DLD1 (cell line): ENCODE data around the gene DLX5.

Experiments
- in situ Hi-C: cut with HindIII; loops from 2 replicates; pipeline ENCODE4 v1.10.0; 2017; ENCODE audit warnings: low sequenced_read_pairs

Gene DLX5

DNA sequence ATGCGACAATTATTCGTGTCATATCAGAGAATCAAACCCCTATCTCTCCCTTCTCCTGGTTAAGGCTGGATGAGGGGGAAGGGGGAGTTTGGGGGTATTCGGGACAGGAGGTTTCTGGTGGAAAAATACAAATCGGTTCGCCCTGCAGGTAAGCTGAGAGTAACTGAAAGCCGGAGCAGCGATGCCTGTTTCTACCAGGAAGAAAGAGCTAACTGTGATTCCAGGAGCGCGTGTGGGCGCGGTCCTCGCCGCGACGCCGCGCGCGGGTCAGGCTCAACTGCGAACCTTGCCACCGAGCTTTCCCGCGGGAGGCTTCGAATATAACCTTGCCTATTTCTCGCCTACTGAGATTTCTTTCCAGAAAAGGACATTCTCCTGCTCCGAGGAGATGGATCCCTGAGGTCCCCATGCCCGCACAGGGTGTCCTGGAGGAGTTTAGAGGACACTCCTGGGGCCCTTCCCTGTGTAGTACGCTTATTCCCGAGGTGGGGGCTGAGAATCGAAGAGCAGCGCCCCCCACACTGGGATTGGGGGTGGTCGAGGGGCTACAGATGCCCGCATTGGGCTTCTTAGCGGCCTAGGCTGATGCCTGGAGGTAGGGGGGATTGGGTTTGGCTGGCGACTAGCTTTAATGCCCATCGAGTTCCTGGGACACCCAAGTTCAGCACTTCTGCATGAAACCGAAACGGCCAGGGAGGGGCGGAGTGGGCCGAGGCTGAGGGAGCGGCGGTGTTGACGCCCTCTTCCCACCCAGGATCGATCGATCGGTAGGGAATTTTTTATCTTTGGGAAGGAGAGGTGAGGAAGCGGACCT, 32.2 kb downstream of the DLX5 start:
- in situ Hi-C loops = no loop called here

DNA sequence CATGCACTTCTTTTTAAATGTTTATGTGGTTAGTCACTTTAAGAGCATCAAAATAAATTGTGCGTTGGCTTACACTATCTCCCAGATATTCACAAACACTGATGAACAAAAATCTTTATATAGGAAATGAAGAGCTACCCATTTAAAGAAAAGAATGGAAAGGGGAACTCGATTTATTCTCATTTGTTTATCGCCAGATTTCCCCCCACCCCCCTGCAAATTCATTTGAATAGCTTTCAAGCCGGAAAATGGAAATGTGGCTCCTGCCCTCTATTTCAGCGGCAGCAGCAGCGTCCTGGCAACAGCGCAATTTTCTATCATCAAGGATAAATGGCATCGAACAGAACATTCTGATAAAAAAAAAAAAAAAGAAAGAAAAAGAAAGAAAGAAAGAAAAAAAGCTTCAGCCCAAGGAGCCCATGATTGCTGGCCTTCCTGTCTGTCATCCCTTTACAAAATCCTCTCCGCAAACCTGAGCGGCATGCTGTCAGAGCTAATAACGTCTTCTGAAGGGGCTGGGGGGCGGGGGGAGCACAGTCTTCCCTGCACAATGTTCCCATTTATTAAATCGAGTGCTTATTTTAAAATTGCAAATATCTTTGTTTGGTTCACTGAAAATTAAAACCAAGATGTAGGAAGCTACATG, 33.0 kb downstream of the DLX5 start:
- in situ Hi-C loops = no loop called here

DNA sequence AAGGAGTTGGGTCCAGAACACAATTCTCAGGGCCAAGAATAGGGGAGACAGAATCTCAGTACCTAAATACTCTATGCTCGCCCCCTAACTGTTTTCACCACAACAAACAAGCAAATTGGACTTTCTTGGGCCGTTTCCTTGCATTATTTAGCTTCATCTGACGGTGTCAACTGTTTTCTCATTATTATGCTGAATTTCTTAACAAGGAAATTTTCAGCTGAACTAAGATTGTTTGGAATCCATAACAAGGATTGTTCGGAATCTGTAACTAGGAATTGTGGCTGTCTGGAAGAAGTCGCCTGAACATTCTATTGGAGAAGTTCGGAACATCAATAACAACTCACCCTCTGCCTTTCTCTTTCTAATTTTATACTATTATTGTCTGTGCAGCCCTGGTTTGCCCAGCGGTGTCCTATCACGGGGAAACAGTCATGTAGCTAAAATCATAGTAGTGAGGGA, 34.7 kb downstream of the DLX5 start:
- in situ Hi-C loops = no loop called here

DNA sequence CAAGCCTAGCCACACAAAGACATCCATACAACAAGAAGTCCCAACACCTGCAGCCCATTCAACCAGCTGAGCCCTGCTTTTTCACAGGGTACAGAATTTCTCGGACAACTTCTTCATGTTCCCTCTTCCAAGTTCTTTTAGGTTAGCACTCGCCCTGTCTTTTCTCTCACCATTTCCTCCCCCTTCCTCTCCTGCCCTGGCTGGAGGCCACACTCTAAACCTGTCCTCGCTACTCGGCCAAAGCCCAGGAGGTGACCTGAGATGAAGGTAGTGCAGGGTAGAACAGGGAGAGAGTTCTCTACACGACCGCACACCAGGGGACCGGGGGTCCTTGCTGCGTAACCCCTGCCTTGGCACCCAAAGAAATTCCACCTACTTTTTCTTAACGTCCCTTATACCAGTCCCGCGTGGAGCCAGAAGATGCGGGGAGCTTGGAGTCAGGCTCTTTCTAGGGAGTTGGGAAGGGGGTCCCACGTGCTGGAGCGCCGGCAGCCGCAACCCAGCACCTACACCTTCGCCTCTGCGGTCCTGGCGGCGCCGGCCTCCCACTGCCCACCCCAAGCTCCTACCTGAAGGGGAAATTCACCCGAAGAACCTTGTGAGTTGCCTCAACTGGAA, 35.3 kb downstream of the DLX5 start:
- in situ Hi-C loops = no loop called here

DNA sequence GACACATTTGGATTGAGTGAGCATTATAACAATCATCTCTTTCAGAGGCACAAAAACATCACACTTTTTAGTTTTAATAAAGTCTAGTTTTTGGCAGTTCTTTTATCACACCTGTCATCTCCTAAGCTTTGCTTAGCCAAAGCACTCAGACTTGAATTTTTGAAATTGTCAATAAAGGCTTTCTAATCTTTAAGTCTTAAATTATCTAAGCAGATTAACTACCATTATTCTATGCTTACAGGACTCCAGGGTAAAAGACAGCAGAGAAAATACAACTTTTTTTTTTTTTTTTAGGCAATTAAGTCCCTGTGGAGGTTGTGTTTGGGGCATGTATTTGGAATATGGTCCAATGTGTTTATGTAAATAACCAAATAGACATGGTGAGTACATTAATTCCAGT, 36.9 kb downstream of the DLX5 start:
- in situ Hi-C loops = no loop called here

DNA sequence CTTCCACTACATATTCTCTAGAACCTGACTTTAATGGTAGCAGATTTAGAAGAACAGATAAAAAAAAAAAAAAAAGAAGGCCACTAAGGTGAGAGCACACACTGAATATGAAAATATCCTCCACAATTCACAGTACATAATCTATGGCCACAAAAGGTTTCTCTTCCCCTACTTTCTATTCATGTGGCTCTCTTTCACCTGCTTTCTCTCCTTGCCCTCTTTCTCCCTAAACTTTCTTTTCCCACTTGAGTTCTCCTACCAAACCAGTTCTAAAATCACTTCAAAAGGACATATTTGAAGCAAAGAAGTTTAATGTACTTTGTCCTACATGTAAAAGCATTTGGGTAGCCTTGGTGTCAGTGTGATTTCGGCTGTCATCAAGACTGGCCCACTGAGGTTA, 37.7 kb downstream of the DLX5 start:
- in situ Hi-C loops = no loop called here

DNA sequence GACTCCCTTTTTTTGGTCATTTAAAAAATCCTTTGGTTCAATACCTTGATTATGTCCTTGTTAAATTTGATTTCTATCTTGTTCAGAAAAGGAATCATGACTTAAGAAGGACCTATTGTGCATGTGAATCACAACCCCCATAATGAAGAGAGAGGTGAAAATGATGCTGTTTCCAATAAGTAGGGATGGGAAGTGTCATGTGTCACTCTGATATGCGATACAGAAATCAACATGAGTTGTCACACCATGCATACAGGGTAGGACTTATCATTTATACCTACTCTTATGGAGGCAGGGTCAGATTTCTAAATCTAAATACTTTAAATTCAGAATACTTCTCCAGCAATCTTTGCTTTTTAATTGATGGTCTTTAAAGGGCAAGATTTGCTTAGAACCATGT, 38.6 kb downstream of the DLX5 start:
- in situ Hi-C loops = no loop called here

DNA sequence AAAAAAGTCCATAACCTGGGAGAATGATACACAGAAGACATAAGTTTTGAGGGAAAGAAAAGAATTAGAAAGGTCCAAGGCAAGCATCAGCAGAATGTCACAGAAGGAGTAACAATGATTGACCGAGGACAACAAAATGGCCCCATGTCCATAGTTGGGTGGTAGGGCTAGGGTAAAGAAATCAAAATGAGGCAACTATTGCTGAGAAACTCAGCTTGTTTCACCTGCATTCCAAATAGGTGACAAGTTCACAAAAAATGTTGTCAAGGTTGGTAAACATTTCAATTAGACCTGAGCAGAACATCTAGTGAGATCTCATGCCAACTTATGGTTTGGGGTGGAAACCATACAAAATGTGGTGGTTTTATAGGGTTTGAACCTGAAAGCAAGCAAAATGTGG, 42.0 kb downstream of the DLX5 start:
- in situ Hi-C loops = no loop called here

DNA sequence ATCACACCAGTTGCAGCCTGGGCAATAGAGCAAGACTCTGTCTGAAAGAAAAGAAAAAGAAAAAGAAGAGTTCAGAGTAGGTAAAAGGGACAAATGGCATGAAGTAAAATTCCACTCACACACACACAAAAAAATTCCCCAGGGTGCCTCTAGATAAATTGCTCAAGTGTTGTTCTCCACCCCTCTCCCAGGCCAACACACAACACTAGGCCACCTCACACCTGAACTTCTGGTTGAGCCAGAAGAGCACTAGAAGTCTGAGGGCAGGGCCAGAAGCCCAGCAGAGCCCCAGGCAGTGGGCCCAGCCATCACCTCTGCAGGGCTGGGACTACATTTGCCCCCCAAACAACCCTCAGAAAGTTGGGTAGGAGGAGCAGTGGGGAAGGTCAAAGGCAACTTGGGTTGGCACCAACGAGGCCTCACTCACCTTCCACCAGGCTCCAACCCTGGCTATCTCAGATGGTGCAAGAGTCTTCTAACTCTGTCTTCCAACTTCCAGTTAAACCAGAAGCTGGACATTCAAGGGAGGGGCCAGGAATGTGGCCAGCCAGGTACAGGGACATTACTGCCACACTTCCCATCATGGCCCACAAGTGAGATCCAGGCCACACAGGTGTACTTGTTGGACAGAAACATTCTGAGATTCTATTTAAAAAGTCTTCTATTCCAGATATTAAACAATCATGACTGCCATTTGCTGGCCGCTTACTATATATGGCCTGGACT, 44.9 kb downstream of the DLX5 start:
- in situ Hi-C loops = no loop called here

DNA sequence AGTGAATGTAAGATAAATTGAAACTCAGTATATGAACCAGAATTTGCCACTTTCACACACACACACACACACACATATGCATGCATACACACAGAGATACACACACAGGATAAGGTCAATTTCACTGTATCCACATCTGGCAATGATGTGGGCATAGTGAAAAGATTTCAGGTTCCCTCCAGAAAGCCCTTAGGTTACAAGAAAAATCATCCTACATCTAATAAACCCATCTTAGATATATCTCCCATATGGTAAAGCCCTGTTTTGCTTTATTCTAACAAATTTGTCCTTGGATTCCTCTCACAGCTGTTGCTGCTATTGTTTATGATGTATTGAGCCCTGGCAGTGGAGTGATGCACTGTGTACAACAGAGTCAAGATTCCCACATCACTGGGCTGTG, 47.2 kb downstream of the DLX5 start:
- in situ Hi-C loops = no loop called here

DNA sequence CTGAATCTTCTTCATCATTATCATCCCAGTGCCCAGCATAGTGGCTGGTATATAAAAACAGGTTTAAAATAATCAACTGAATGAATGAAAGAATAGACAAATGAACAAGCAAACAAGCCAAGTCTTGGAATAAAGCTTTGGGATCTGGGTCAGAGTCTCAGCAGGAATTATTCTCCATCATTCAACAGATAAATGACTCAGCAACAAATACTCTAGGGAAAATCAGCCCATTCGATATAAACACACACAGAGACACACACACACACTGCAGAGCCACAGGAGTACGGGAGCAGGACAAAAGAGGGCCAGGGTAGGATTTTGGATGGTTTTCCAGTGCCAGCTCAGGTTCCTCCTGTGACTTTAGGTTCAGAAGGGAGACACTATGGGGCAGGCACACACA, 48.5 kb downstream of the DLX5 start:
- in situ Hi-C loops = no loop called here

DNA sequence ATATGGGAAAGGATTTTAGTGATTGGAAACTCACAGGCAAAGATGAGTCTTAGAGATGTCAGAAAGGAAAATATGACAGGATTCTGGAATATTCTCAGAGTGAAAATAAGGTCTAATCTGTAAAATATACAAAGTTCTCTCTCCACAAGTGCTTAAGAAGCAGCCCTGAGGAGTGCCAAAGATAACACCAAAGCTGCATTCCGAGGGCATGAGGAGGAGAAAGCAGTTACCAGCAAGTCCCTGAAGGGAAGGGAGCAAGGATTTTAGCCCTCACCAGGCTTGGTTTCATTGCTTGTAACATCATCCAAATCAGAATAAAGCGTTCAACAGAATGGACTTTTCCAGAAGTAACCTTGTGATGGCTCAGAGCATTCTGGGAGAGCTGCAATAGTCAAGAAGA, 50.6 kb downstream of the DLX5 start:
- in situ Hi-C loops = no loop called here

DNA sequence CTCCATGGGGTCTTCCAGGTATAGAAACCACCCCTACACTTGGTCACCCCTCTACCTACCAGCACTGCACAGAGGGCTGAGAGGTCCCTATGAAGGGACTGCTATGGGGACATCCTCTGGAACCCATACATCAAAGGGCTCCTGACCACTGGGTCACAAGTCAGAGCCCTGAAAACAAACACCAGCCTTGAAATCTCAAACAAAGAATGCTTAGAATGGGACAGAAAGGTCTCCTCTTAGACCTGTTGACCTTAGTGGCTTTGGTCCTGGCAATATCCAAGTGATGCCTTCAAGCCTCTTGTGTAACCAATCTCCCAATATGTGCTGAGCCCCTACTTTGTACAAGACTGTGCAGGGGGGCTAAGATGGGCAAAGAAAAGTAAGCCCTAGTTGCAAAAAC, 53.9 kb downstream of the DLX5 start:
- in situ Hi-C loops = no loop called here
